ENCODE measurements around the gene TGFBR3.

DNA sequence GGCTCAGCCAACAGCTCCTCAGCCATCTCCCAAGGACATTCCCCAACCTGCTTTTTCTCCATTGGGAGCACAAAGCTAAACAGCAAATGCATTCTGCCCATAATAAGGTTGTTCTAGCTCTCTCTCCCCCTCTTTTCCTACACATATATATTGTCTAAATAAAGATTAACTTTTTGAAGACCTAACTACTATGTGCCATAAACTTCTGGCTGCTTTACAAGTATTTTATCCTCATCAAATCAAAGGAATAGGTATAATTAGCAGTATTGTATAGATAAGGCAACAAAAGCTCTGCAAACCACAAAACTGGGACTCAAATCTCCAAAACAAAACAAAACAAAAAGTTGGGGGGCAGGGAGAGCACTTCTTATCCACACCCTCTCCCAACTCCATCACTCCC, 43.4 kb downstream of the TGFBR3 start:
- no peak for TF ChIP-seq CTCF (IDR thresholded peaks at IDR 0.05 in 8 of 11, conservative IDR thresholded peaks at IDR 0.05 in 3 of 11)
- no peak for TF ChIP-seq POLR2AphosphoS5 (IDR thresholded peaks at IDR 0.05)
